ENCODE measurements around the gene MCM3AP.
A peak's percentile ranks its signal among the peaks of the same experiment; 100 is the strongest.
"Not testable (repeated sequence)": the region's sequence is repeated elsewhere in the genome, so short reads cannot be mapped to it uniquely, and the experiment has no call there.

Gene MCM3AP

GRCh38 chr21:46312949-46313348 is 27.5 kb upstream of the MCM3AP start:
- DNase-seq (ENCODE audit: low read depth in 2 of 2, low spot score in 1 of 2): no peak

GRCh38 chr21:46311568-46311967 is 26.2 kb upstream of the MCM3AP start:
- no peak for DNase-seq (ENCODE audit: low read depth in 2 of 2, low spot score in 1 of 2)

- DNase-seq (ENCODE audit: low read depth in 2 of 2, low spot score in 1 of 2): not testable (repeated sequence)
These were observed 24.8 kb upstream of the MCM3AP start for GRCh38 chr21:46310260-46310659.

DNA sequence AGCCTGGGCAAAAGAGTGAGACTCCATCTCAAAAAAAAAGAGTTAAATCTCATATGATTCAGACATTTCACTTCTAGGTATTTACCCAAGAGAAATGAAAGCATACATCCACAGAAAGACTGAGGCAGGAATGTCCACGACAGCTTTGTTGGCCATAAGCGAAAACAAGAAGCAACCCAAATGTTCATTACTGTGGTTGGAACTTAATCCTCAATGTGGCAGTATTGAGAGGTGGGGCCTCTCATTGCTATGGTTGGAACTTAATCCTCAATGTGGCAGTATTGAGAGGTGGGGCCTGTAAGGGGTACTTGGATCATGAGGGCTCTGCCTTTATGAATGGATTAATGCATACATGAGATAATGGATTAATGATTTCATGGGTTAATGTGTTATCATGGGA is 23.0 kb upstream of the MCM3AP start:
- no peak for DNase-seq (ENCODE audit: low read depth in 2 of 2, low spot score in 1 of 2)

GRCh38 chr21:46307625-46308024 is 22.2 kb upstream of the MCM3AP start:
- DNase-seq (ENCODE audit: low read depth in 2 of 2, low spot score in 1 of 2): no peak

DNA sequence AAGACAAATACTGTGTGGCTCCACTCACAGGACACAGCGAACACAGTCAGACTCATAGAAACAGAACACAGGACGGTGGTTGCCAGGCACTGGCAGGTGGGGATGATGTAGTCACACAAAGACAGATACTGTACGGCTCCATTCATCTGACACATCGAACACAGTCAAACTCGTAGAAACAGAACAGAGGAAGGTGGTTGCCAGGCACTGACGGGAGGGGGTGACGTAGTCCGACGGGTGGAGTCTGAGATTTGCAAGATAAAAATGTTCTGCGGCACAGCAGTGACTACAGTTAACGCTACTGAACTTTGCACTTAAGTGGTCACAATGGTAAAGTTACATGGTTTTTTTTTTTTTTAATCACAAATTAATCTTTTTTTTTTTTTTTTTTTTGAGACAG is 19.5 kb upstream of the MCM3AP start:
- no peak for DNase-seq (ENCODE audit: low read depth in 2 of 2, low spot score in 1 of 2)

GRCh38 chr21:46304437-46304836 is 19.0 kb upstream of the MCM3AP start:
- no peak for DNase-seq (ENCODE audit: low read depth in 2 of 2, low spot score in 1 of 2)

DNA sequence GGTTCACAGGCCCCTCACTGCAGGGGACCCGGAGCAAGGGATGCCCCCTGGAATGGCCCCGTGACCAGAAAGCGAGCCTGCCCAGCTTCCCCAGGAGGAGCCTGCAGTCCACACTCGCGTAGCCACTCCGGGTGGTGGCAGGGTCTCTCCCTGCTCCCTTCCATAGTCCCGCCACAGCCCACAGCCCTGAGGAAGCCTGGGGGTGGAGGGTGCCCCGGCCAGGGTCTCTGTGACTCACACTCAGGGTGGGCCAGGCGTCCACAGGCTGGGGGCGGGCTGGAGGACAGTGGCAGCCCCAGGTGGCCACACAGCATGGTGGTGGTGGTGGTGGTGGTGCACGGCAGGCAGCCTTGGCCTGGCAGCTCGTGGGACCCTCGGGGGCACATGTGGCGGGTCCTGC is 16.3 kb upstream of the MCM3AP start:
- no peak for DNase-seq (ENCODE audit: low read depth in 2 of 2, low spot score in 1 of 2)

GRCh38 chr21:46299167-46299566 is 13.8 kb upstream of the MCM3AP start:
- DNase-seq (ENCODE audit: low read depth in 2 of 2, low spot score in 1 of 2): no peak

GRCh38 chr21:46297338-46298271 is 12.2 kb upstream of the MCM3AP start:
- no peak for DNase-seq (ENCODE audit: low read depth in 2 of 2, low spot score in 1 of 2)

GRCh38 chr21:46295996-46296752 is 10.8 kb upstream of the MCM3AP start:
- peak in 1 of 2 donors; percentile 17 for DNase-seq (ENCODE audit: low read depth in 2 of 2, low spot score in 1 of 2)

GRCh38 chr21:46295177-46295770 is 9.9 kb upstream of the MCM3AP start:
- no peak for DNase-seq (ENCODE audit: low read depth in 2 of 2, low spot score in 1 of 2)

DNA sequence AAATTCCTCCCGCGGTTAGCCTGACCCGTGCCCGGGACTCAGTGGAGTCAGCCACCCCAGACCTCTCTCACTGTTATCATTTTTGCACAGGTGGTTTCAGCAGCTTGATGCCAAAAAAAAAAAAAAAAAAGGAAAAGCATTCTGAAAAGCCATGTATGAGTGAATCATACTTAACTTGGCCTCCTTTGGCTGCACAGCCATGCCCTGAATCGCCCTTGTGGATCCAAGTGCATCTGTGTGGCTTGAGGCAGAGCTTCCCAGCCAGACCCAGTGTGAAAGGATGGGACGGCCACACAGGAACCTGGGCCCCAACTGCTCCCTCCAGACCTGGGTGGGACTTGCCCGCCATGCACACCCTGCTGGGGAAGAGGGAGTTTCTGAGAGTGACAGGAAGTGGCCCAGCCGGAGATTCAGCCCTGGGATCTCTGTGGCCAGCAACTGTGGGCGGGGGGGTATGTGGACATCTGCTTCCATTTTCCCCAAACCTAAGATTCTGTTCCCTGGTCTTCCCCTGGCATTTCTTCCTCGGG is 9.3 kb upstream of the MCM3AP start:
- no peak for DNase-seq (ENCODE audit: low read depth in 2 of 2, low spot score in 1 of 2)

DNA sequence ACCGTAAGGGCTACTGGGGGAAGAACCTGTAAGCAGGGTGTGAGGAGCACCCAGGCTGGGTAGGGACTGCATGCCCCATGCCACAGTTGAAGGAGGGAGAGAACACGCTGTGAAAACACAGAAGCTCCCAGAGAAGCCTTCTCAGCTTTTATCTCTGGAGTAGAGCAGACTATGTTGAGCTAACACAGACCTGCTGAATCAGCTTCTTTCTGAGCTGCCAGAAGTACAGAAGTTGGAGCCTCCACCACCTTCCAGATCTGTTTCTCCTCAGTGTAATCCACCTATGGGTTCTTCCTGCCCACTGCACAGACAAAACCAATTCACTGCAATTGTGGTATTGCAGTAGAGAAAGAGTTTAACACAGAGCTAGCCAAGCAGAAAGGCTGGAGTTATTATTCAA is 6.2 kb upstream of the MCM3AP start:
- no peak for DNase-seq (ENCODE audit: low read depth in 2 of 2, low spot score in 1 of 2)

DNA sequence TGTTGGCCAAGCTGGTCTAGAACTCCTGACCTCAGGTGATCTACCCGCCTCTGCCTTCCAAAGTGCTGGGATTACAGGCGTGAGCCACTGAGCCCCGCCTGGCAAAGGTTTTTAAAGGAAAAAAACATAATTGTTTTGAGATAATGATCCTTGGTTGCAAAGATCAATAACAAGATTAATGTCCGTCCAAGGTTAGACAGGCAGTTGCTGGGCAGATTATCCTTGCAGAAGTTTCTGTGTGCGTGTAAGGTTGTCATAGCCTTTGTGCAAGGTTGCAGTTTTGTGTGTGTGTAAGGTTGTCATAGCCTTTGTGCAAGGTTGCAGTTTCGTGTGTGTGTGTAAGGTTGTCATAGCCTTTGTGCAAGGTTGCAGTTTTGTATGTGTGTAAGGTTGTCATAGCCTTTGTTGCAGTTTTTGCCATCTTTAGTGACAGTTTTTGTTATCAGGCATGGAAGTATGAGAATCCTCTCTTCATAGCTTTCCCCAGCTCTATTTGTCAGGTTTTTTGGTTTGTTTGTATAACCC is 4.3 kb upstream of the MCM3AP start:
- no peak for DNase-seq (ENCODE audit: low read depth in 2 of 2, low spot score in 1 of 2)

DNA sequence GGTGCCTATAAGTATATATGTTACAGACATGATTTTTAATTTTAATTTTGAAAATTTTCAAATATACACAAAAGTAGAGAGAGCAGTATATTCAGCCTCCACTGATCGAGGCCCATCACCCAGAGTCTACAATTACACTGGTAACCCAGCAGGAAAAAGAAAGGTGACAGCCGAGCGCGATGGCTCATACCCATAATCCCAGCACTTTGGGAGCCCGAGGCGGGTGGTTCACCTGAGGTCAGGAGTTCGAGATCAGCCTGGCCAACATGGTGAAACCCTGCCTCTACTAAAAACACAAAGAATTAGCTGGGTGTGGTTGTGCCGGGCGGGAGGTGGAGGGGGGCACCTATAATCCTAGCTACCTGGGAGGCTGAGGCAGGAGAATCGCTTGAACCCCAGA is 2.1 kb upstream of the MCM3AP start:
- no peak for DNase-seq (ENCODE audit: low read depth in 2 of 2, low spot score in 1 of 2)

GRCh38 chr21:46286648-46287002 is 1.2 kb upstream of the MCM3AP start:
- no peak for DNase-seq (ENCODE audit: low read depth in 2 of 2, low spot score in 1 of 2)

- peak; percentile 60 to 67 for DNase-seq (ENCODE audit: low read depth in 2 of 2, low spot score in 1 of 2)
These were observed 593 bp upstream of the MCM3AP start, which contains the start of gene YBEY for GRCh38 chr21:46285761-46286647. YBEY (plus strand) TSS chr21:46286342; CDS start chr21:46286914, 572 bp downstream.

- DNase-seq (ENCODE audit: low read depth in 2 of 2, low spot score in 1 of 2): no peak
These were observed 678 bp downstream of the MCM3AP start for GRCh38 chr21:46284733-46285132.

GRCh38 chr21:46284077-46284644 is 1.2 kb downstream of the MCM3AP start:
- DNase-seq (ENCODE audit: low read depth in 2 of 2, low spot score in 1 of 2): no peak

Measured in stimulated activated CD8-positive, alpha-beta memory T cell treated with anti-CD3 and anti-CD28 coated beads, Interleukin-4, amount 100 ng/mL, for 1 hour (primary cell).